ENCODE measurements around the gene IL1R1.

DNA sequence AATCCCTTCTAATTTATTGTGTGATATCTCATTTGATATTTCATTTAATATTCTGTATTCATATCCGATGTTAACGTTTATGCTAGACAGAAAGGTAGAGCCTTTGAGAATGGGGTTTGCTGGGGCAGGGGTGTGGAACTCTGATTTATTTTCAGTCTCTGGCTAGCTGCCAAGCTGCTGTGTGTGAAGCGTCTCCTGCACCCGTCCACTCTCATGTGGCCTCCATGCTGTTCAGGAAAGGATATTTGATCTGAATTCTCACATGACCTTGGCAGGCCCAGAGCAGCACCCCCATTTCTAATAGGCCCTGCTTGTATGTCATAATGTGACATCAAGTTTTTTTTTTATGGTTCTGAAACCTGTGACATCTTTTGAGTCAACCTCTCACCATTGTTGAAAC, 1.6 kb downstream of the IL1R1 start:
- TF ChIP-seq, protein P1, sequence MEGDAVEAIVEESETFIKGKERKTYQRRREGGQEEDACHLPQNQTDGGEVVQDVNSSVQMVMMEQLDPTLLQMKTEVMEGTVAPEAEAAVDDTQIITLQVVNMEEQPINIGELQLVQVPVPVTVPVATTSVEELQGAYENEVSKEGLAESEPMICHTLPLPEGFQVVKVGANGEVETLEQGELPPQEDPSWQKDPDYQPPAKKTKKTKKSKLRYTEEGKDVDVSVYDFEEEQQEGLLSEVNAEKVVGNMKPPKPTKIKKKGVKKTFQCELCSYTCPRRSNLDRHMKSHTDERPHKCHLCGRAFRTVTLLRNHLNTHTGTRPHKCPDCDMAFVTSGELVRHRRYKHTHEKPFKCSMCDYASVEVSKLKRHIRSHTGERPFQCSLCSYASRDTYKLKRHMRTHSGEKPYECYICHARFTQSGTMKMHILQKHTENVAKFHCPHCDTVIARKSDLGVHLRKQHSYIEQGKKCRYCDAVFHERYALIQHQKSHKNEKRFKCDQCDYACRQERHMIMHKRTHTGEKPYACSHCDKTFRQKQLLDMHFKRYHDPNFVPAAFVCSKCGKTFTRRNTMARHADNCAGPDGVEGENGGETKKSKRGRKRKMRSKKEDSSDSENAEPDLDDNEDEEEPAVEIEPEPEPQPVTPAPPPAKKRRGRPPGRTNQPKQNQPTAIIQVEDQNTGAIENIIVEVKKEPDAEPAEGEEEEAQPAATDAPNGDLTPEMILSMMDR (IDR thresholded peaks at IDR 0.05), result no peak
- no peak for TF ChIP-seq POLR2A (IDR thresholded peaks at IDR 0.05; ENCODE audit: low read depth)
- no peak for TF ChIP-seq EP300 (IDR thresholded peaks at IDR 0.05)

All from esophagus muscularis mucosa (tissue), 4 donors.